Hepatocyte (in vitro differentiated cells): ENCODE data around the gene FMO5.

Source experiments
- EZH2 ChIP-seq: fragments of 200-600 bp; sonication (generic); IDR thresholded peaks from 2 replicates; pipeline ENCODE4 v1.6.1; 2016; ENCODE audit warnings: antibody characterized with exemption, mild to moderate bottlenecking, borderline replicate concordance
- TF ChIP-seq, protein P1 (sequence below): fragments of 200-600 bp; sonication (generic); IDR thresholded peaks from 2 replicates; pipeline ENCODE4 v1.5.1; 2016; ENCODE audit warnings: antibody characterized with exemption, mild to moderate bottlenecking; ENCODE audit not compliant: poor library complexity

DNA sequence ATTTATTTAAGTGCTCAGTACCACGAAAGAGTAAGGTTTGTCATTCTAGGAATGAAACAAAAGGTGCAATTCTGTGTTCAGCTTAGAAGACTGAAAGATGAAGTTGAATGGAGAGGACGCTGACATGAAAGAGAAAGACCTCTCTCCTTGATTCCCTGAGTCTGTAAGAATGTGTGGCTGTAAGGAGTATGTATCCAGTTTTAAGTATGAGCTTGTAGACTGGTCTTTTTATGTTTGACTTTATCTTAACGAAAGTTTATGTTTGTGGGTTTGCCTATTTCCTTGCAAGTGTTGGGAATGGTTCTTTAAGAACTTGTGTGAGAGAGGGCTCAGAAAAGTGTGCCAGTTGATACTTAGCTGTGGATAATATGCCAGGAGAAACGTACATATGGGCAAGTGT lies 18.7 kb upstream of the FMO5 start:
- TF ChIP-seq, protein P1, sequence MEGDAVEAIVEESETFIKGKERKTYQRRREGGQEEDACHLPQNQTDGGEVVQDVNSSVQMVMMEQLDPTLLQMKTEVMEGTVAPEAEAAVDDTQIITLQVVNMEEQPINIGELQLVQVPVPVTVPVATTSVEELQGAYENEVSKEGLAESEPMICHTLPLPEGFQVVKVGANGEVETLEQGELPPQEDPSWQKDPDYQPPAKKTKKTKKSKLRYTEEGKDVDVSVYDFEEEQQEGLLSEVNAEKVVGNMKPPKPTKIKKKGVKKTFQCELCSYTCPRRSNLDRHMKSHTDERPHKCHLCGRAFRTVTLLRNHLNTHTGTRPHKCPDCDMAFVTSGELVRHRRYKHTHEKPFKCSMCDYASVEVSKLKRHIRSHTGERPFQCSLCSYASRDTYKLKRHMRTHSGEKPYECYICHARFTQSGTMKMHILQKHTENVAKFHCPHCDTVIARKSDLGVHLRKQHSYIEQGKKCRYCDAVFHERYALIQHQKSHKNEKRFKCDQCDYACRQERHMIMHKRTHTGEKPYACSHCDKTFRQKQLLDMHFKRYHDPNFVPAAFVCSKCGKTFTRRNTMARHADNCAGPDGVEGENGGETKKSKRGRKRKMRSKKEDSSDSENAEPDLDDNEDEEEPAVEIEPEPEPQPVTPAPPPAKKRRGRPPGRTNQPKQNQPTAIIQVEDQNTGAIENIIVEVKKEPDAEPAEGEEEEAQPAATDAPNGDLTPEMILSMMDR, result no peak
- TF ChIP-seq EZH2, result no peak
